SK-N-SH (cell line): Measurements from ENCODE around the gene FETUB.

ENCODE experiments used
- CTCF ChIP-seq: fragments of 200-600 bp; sonication (generic); IDR thresholded peaks from 2 replicates; pipeline ENCODE4 v1.6.1; 2017; ENCODE audit warnings: antibody characterized with exemption, mild to moderate bottlenecking, moderate library complexity
- EP300 ChIP-seq, 2 experiments: IDR thresholded peaks; 2 replicates each; pipeline versions ENCODE4 v1.4.0 to v1.6.1; 2012; ENCODE audit warnings: borderline replicate concordance in 1 of 2, low read depth in 1 of 2, low read length in 1 of 2
- EZH2phosphoT487 ChIP-seq: fragments of 200-600 bp; sonication (generic); IDR thresholded peaks from 2 replicates; pipeline ENCODE4 v1.6.1; 2017; ENCODE audit warnings: low read depth, mixed run types, mild to moderate bottlenecking, antibody characterized with exemption, moderate library complexity, borderline replicate concordance
- GABPA ChIP-seq: IDR thresholded peaks from 2 replicates; pipeline ENCODE4 v1.4.0; 2012; ENCODE audit warnings: low read depth, mild to moderate bottlenecking
- GATA2 ChIP-seq: sonication (generic); formaldehyde crosslinking; IDR thresholded peaks from 2 replicates; pipeline ENCODE4 v1.5.0; 2020; ENCODE audit warnings: mild to moderate bottlenecking, missing genetic modification reagents
- POLR2AphosphoS5 ChIP-seq: IDR thresholded peaks from 2 replicates; pipeline ENCODE4 v1.6.1; 2012; ENCODE audit warnings: low read depth, low read length
- RAD21 ChIP-seq: IDR thresholded peaks from 2 replicates; pipeline ENCODE4 v1.6.1; 2012; ENCODE audit warnings: mild to moderate bottlenecking, low read length
- RCOR1 ChIP-seq: fragments of 150-350 bp; IDR thresholded peaks from 2 replicates; pipeline ENCODE4 v1.6.1; 2017; ENCODE audit warnings: antibody characterized with exemption, low read length
- REST ChIP-seq: IDR thresholded peaks from 2 replicates; pipeline ENCODE4 v1.6.1; 2012; ENCODE audit warnings: mild to moderate bottlenecking, low read depth, low read length, moderate library complexity
- SMC3 ChIP-seq: IDR thresholded peaks from 2 replicates; pipeline ENCODE4 v1.6.1; 2012; ENCODE audit warnings: low read depth, low read length, improper control_type of control experiment
- TAF1 ChIP-seq: IDR thresholded peaks from 2 replicates; pipeline ENCODE4 v1.6.1; 2012; ENCODE audit warnings: low read depth, mild to moderate bottlenecking, low read length, moderate library complexity, borderline replicate concordance
- USF2 ChIP-seq: fragments of 150-350 bp; IDR thresholded peaks from 2 replicates; pipeline ENCODE4 v1.6.1; 2017; ENCODE audit warnings: antibody characterized with exemption, low read length, low read depth, borderline replicate concordance
- TF ChIP-seq, protein P1 (sequence below): fragments of 150-350 bp; IDR thresholded peaks from 2 replicates; pipeline ENCODE4 v1.6.1; 2016; ENCODE audit warnings: mild to moderate bottlenecking, low read depth, low read length
- TF ChIP-seq, protein P2 (sequence below): IDR thresholded peaks from 2 replicates; pipeline ENCODE4 v1.4.0; 2012; ENCODE audit warnings: low read depth

- no peak for TF ChIP-seq CTCF
- no peak for TF ChIP-seq REST
- TF ChIP-seq USF2: no peak
- no peak for TF ChIP-seq TAF1
- no peak for TF ChIP-seq GATA2 (CRISPR knock-in tag)
- TF ChIP-seq, protein P1, sequence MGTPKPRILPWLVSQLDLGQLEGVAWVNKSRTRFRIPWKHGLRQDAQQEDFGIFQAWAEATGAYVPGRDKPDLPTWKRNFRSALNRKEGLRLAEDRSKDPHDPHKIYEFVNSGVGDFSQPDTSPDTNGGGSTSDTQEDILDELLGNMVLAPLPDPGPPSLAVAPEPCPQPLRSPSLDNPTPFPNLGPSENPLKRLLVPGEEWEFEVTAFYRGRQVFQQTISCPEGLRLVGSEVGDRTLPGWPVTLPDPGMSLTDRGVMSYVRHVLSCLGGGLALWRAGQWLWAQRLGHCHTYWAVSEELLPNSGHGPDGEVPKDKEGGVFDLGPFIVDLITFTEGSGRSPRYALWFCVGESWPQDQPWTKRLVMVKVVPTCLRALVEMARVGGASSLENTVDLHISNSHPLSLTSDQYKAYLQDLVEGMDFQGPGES: no peak
- no peak for TF ChIP-seq SMC3
- no peak for TF ChIP-seq EP300 (IDR thresholded peaks at IDR 0.05; ENCODE audit: borderline replicate concordance in 1 of 2, low read depth in 1 of 2, low read length in 1 of 2)
- TF ChIP-seq EZH2phosphoT487: no peak
- TF ChIP-seq GABPA: no peak
- TF ChIP-seq POLR2AphosphoS5: no peak
- TF ChIP-seq, protein P2, sequence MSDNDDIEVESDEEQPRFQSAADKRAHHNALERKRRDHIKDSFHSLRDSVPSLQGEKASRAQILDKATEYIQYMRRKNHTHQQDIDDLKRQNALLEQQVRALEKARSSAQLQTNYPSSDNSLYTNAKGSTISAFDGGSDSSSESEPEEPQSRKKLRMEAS: no peak
- no peak for TF ChIP-seq RCOR1
- TF ChIP-seq RAD21: no peak
These were observed 730 bp downstream of the FETUB start for GRCh38 chr3:186640929-186641328.
